Liver (tissue), 9 donors: ENCODE data around the gene TDRD7. TPM values are rescaled to one million over a fixed set of nuclear protein-coding genes. Genes with fewer than 3 reads are reported as not detected.

Experiments
- DNase-seq: peaks from one replicate; pipeline ENCODE4 v3.0.0-alpha.2; 2017; ENCODE audit warnings: low spot score
- H3K27ac ChIP-seq, 2 donors: one replicate each; pipeline ENCODE4 v1.7.0; 2013; ENCODE audit warnings: inconsistent platforms in 2 of 2, low read length in 2 of 2, control low read depth in 1 of 2, low read depth in 1 of 2, mild to moderate bottlenecking in 1 of 2
- H3K27me3 ChIP-seq, 4 donors: one replicate each; pipeline versions ENCODE4 v1.6.1 to v1.7.0; 2013; ENCODE audit warnings: low read length in 3 of 4, inconsistent platforms in 1 of 4, mild to moderate bottlenecking in 1 of 4, moderate library complexity in 1 of 4; ENCODE audit not compliant: control insufficient read depth in 4 of 4, insufficient read depth in 4 of 4
- H3K36me3 ChIP-seq, 4 donors: one replicate each; pipeline versions ENCODE4 v1.6.1 to v1.7.0; 2013; ENCODE audit warnings: low read length in 3 of 4, mild to moderate bottlenecking in 3 of 4, low read depth in 1 of 4, moderate library complexity in 1 of 4; ENCODE audit not compliant: control insufficient read depth in 4 of 4, insufficient read depth in 3 of 4
- H3K4me1 ChIP-seq, 4 donors: one replicate each; pipeline versions ENCODE4 v1.6.1 to v1.7.0; 2013; ENCODE audit warnings: low read length in 3 of 4, mild to moderate bottlenecking in 3 of 4, moderate library complexity in 1 of 4; ENCODE audit not compliant: control insufficient read depth in 4 of 4, insufficient read depth in 4 of 4
- H3K4me3 ChIP-seq, 3 donors: one replicate each; pipeline versions ENCODE4 v1.6.1 to v1.7.0; 2013; ENCODE audit warnings: low read length in 3 of 3, control low read depth in 1 of 3, low read depth in 1 of 3, mild to moderate bottlenecking in 1 of 3
- H3K9ac ChIP-seq, 2 donors: one replicate each; pipeline ENCODE4 v1.7.0; 2013; ENCODE audit warnings: low read length in 2 of 2, mild to moderate bottlenecking in 2 of 2, moderate library complexity in 2 of 2, control low read depth in 1 of 2, low read depth in 1 of 2
- H3K9me3 ChIP-seq, 4 donors: one replicate each; pipeline versions ENCODE4 v1.6.1 to v1.7.0; 2013; ENCODE audit warnings: low read length in 3 of 4; ENCODE audit not compliant: control insufficient read depth in 4 of 4
- ATF3 ChIP-seq: IDR thresholded peaks from 2 replicates; pipeline ENCODE4 v1.6.1; 2016; ENCODE audit warnings: antibody characterized with exemption
- CTCF ChIP-seq: fragments of 150-350 bp; IDR thresholded peaks from 2 replicates; pipeline ENCODE4 v1.5.1; 2017; ENCODE audit warnings: improper control_type of control experiment, low read depth, low read length; ENCODE audit not compliant: missing input control
- FOXA1 ChIP-seq: IDR thresholded peaks from 2 replicates; pipeline ENCODE4 v1.6.1; 2016; ENCODE audit warnings: antibody characterized with exemption
- HNF4G ChIP-seq: IDR thresholded peaks from 2 replicates; pipeline ENCODE4 v1.6.1; 2016; ENCODE audit warnings: antibody characterized with exemption
- JUND ChIP-seq, 2 donors: IDR thresholded peaks; 2 replicates each; pipeline ENCODE4 v1.6.1; 2016; ENCODE audit warnings: antibody characterized with exemption in 2 of 2
- MAX ChIP-seq: IDR thresholded peaks from 2 replicates; pipeline ENCODE4 v1.6.1; 2016; ENCODE audit warnings: antibody characterized with exemption
- SP1 ChIP-seq: IDR thresholded peaks from 2 replicates; pipeline ENCODE4 v1.6.1; 2018; ENCODE audit warnings: antibody characterized with exemption, mild to moderate bottlenecking
- TAF1 ChIP-seq: conservative IDR thresholded peaks from 2 replicates; pipeline ENCODE4 v1.6.1; 2016; ENCODE audit warnings: antibody characterized with exemption, mild to moderate bottlenecking
- YY1 ChIP-seq: IDR thresholded peaks from 2 replicates; pipeline ENCODE4 v1.6.1; 2016; ENCODE audit warnings: antibody characterized with exemption, mild to moderate bottlenecking
- WGBS: extraction: QIAGEN DNeasy Blood & Tissue Kit; methylation state at CpG from one replicate; pipeline ENCODE4 v1.1.7; 2013; 5-methylcytosine and 5-hydroxymethylcytosine counted together
- polyA plus RNA-seq, 2 donors: library from polyadenylated mRNA; stranded (reverse) in 1 of 2; unstranded in 1 of 2; fragments of 200-250 nt in 1 of 2; fragments of >200 nt in 1 of 2; fragmentation: Nextera tagmentation in 1 of 2; extraction: Ambion mirVana in 1 of 2; gene quantifications; one replicate each; pipeline versions ENCODE4 v1.2.1 to v1.2.3, GENCODE V29; 2013 to 2015
- total RNA-seq, 2 donors: library from RNA; depleted of rRNA; stranded (reverse); fragments of >200 nt; gene quantifications; one replicate each; pipeline ENCODE4 v1.2.3, GENCODE V29; 2014
- TF ChIP-seq, protein P1 (sequence below): IDR thresholded peaks from 2 replicates; pipeline ENCODE4 v1.6.1; 2016; ENCODE audit warnings: antibody characterized with exemption, mild to moderate bottlenecking
- donor health status: healthy.
- donor health status: healthy.
- donor health status: healthy.
- donor health status: healthy.
- donor health status: healthy.

The TDRD7 gene
- total and polyA plus RNA-seq, 4 donors, result 3.6 to 6.9 (median 5.4) TPM

DNA sequence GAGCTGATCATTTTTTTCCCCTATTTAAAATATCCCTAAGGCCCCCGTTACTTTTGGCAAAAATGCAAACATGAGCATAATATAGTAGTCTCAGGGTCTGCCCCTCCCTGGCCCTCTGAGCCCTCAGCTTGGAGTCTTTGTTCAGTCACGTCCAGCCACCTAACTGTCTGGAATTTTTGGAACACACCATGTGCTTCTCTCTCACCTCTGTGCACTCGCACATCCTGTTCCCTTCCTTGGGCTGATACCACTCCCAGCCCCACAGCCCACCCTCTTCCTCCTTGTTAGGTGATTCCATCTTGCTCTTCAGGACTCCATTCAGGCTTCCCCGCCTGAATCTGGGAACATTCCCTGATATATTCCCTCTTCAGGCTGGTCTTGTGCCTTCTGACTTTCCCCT is 16.0 kb downstream of the TDRD7 start (continued):
- TF ChIP-seq, protein P1, sequence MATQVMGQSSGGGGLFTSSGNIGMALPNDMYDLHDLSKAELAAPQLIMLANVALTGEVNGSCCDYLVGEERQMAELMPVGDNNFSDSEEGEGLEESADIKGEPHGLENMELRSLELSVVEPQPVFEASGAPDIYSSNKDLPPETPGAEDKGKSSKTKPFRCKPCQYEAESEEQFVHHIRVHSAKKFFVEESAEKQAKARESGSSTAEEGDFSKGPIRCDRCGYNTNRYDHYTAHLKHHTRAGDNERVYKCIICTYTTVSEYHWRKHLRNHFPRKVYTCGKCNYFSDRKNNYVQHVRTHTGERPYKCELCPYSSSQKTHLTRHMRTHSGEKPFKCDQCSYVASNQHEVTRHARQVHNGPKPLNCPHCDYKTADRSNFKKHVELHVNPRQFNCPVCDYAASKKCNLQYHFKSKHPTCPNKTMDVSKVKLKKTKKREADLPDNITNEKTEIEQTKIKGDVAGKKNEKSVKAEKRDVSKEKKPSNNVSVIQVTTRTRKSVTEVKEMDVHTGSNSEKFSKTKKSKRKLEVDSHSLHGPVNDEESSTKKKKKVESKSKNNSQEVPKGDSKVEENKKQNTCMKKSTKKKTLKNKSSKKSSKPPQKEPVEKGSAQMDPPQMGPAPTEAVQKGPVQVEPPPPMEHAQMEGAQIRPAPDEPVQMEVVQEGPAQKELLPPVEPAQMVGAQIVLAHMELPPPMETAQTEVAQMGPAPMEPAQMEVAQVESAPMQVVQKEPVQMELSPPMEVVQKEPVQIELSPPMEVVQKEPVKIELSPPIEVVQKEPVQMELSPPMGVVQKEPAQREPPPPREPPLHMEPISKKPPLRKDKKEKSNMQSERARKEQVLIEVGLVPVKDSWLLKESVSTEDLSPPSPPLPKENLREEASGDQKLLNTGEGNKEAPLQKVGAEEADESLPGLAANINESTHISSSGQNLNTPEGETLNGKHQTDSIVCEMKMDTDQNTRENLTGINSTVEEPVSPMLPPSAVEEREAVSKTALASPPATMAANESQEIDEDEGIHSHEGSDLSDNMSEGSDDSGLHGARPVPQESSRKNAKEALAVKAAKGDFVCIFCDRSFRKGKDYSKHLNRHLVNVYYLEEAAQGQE, result no peak
- no peak for TF ChIP-seq SP1
- no peak for TF ChIP-seq ATF3
- no peak for TF ChIP-seq JUND (IDR thresholded peaks at IDR 0.05)

DNA sequence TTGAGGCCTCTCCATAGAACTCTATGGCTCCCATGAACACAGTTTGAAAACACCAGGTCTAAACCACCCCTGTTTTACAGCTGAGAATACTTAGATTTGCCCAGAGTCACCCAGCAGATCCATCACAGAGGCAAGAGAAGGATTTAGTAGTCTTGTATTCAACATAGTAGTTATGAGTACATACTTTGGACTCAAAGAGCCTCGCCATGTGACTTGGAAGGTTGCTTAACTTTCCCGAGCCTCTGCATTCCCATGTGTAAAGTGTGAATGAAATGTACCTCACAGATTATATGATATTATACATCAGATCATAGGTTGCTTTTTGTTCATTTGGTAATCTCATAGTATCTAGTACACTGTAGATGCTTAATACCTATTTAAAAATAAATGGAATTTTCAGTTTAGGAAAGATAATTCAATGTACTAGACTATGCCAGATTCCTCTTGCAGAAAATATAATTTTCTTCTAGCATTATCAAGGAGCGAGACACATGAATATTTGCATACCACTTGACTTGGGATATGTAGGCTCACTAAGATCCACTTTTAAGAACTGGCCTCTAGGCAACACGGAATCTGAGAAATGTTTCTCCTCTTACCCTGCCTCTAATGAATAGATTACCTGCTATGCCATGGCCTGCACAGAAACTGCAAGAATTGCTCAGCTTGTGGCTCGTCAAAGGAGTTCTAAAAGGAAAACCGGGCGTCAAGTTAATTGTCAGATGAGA is 18.6 kb downstream of the TDRD7 start:
- 96% methylated on average over 7 of the region's 7 CpGs for WGBS
- no peaks in the 10 kb centered on the region for H3K27me3 ChIP-seq
- no peak overlapping the region for H3K4me3 ChIP-seq
- DNase-seq, result no peak
- TF ChIP-seq ATF3, result no peak
- TF ChIP-seq, protein P1, result no peak
- no peak for TF ChIP-seq TAF1
- TF ChIP-seq HNF4G, result no peak
- no peak for TF ChIP-seq MAX
- TF ChIP-seq CTCF, result no peak
- no peak for TF ChIP-seq YY1
- no peak for TF ChIP-seq SP1
- no peak for TF ChIP-seq FOXA1
- H3K36me3 ChIP-seq, result peaks cover 1 to 36% (median 16%) of the 10 kb centered on the region in 4 donors
- H3K9me3 ChIP-seq, result no peaks in the 10 kb centered on the region
- no peak overlapping the region for H3K27ac ChIP-seq
- no peaks in the 10 kb centered on the region for H3K4me1 ChIP-seq
- no peak overlapping the region for H3K9ac ChIP-seq
